Lower leg skin (tissue), 3 donors: ENCODE measurements around the gene CHTF18.
"Not testable (repeated sequence)": the region's sequence is repeated elsewhere in the genome, so short reads cannot be mapped to it uniquely, and the experiment has no call there.

Experiments used
- CTCF ChIP-seq, 3 donors: fragments of 450-650 bp; IDR thresholded peaks; one replicate each; pipeline ENCODE4 v1.5.1; 2016; ENCODE audit warnings: antibody characterized with exemption in 3 of 3, mild to moderate bottlenecking in 3 of 3, moderate library complexity in 2 of 3
- POLR2A ChIP-seq, 2 donors: fragments of 450-650 bp; IDR thresholded peaks; one replicate each; pipeline ENCODE4 v1.6.1; 2016 to 2017; ENCODE audit warnings: antibody characterized with exemption in 2 of 2, mild to moderate bottlenecking in 1 of 2, moderate library complexity in 1 of 2

GRCh38 chr16:754121-754607, 34.3 kb upstream of the CHTF18 start:
- not testable (repeated sequence) for TF ChIP-seq POLR2A, CTCF (IDR thresholded peaks at IDR 0.05)
